HepG2 (cell line): ENCODE measurements around the gene MTF2. TPM values are rescaled to one million over a fixed set of nuclear protein-coding genes. Genes with fewer than 3 reads are reported as not detected.

ENCODE experiments used
- CBFB ChIP-seq: sonication (generic); formaldehyde crosslinking; IDR thresholded peaks from 2 replicates; pipeline ENCODE4 v1.4.0; 2020; ENCODE audit warnings: missing genetic modification reagents
- DMAP1 ChIP-seq: IDR thresholded peaks from 2 replicates; pipeline ENCODE4 v1.6.1; 2016
- FLYWCH1 ChIP-seq: sonication (generic); formaldehyde crosslinking; IDR thresholded peaks from 2 replicates; pipeline ENCODE4 v1.8.1; 2023; ENCODE audit warnings: mild to moderate bottlenecking, missing genetic modification reagents
- FOXC1 ChIP-seq: sonication (generic); formaldehyde crosslinking; IDR thresholded peaks from 2 replicates; pipeline ENCODE4 v1.8.0; 2022; ENCODE audit warnings: mild to moderate bottlenecking, missing genetic modification reagents, borderline replicate concordance
- GABPB1 ChIP-seq: IDR thresholded peaks from 2 replicates; pipeline ENCODE4 v1.6.1; 2016; ENCODE audit warnings: mild to moderate bottlenecking, missing genetic modification reagents, moderate library complexity, missing compliant biosample characterization
- GATAD1 ChIP-seq: IDR thresholded peaks from 2 replicates; pipeline ENCODE4 v1.6.1; 2016; ENCODE audit warnings: missing genetic modification reagents, missing compliant biosample characterization
- HHEX ChIP-seq: IDR thresholded peaks from 2 replicates; pipeline ENCODE4 v1.6.1; 2016; ENCODE audit warnings: control low read depth
- KDM5A ChIP-seq: fragments of 200-600 bp; sonication (generic); IDR thresholded peaks from 2 replicates; pipeline ENCODE4 v1.7.0; 2018; ENCODE audit warnings: antibody characterized with exemption, mild to moderate bottlenecking, low read length, borderline replicate concordance
- NAIF1 ChIP-seq: sonication (generic); formaldehyde crosslinking; IDR thresholded peaks from 2 replicates; pipeline ENCODE4 v1.5.0; 2020; ENCODE audit warnings: mild to moderate bottlenecking, missing genetic modification reagents, borderline replicate concordance
- ZEB1 ChIP-seq: IDR thresholded peaks from 2 replicates; pipeline ENCODE4 v1.6.1; 2012; ENCODE audit warnings: mild to moderate bottlenecking, low read depth, inconsistent platforms; ENCODE audit not compliant: insufficient replicate concordance
- ZNF101 ChIP-seq: sonication (generic); formaldehyde crosslinking; IDR thresholded peaks from 2 replicates; pipeline ENCODE4 v1.4.0; 2020; ENCODE audit warnings: mild to moderate bottlenecking, low read depth, missing genetic modification reagents, borderline replicate concordance
- ZNF180 ChIP-seq: sonication (generic); formaldehyde crosslinking; IDR thresholded peaks from 2 replicates; pipeline ENCODE4 v1.4.0; 2020; ENCODE audit warnings: low read depth, missing genetic modification reagents, borderline replicate concordance
- ZNF34 ChIP-seq: sonication (generic); formaldehyde crosslinking; IDR thresholded peaks from 2 replicates; pipeline ENCODE4 v1.4.0; 2020; ENCODE audit warnings: mild to moderate bottlenecking, missing genetic modification reagents, borderline replicate concordance
- ZNF430 ChIP-seq: sonication (generic); formaldehyde crosslinking; IDR thresholded peaks from 2 replicates; pipeline ENCODE4 v1.9.0; 2021; ENCODE audit warnings: mild to moderate bottlenecking, missing genetic modification reagents
- ZNF451 ChIP-seq: sonication (generic); formaldehyde crosslinking; IDR thresholded peaks from 2 replicates; pipeline ENCODE4 v1.5.0; 2020; ENCODE audit warnings: mild to moderate bottlenecking, missing genetic modification reagents
- ZNF737 ChIP-seq: sonication (generic); formaldehyde crosslinking; IDR thresholded peaks from 2 replicates; pipeline ENCODE4 v1.5.0; 2020; ENCODE audit warnings: missing genetic modification reagents, mild to moderate bottlenecking, borderline replicate concordance
- ZNF775 ChIP-seq: sonication (generic); formaldehyde crosslinking; IDR thresholded peaks from 2 replicates; pipeline ENCODE4 v1.4.0; 2020; ENCODE audit warnings: missing genetic modification reagents, mild to moderate bottlenecking, moderate library complexity, borderline replicate concordance
- ZSCAN30 ChIP-seq: sonication (generic); formaldehyde crosslinking; IDR thresholded peaks from 2 replicates; pipeline ENCODE4 v1.5.0; 2020; ENCODE audit warnings: mild to moderate bottlenecking, missing genetic modification reagents
- polyA plus RNA-seq, 8 experiments: library from polyadenylated mRNA; depleted of rRNA in 3 of 8; stranded (reverse) in 7 of 8; unstranded in 1 of 8; fragments of >200 nt; fragmentation: Illumina TruSeq in 4 of 8; extraction: Trizol in 4 of 8; gene quantifications; 2 replicates each; pipeline versions ENCODE4 v1.2.1 to v1.2.3, GENCODE V29; 2011 to 2016; ENCODE audit warnings: low read depth in 4 of 8, missing spikeins in 1 of 8, mixed read lengths in 1 of 8; ENCODE audit not compliant: insufficient read depth in 1 of 8
- total RNA-seq, 5 experiments: library from RNA; depleted of rRNA; stranded (reverse); fragments of >200 nt; fragmentation: Illumina TruSeq; extraction: Trizol; gene quantifications; 2 replicates each; pipeline ENCODE4 v1.2.3, GENCODE V29; 2016; ENCODE audit warnings: low read depth in 1 of 5
- TF ChIP-seq, protein P1 (sequence below): sonication (generic); formaldehyde crosslinking; IDR thresholded peaks from 2 replicates; pipeline ENCODE4 v1.4.0; 2020; ENCODE audit warnings: mild to moderate bottlenecking, missing genetic modification reagents
- TF ChIP-seq, protein P2 (sequence below): sonication (generic); formaldehyde crosslinking; conservative IDR thresholded peaks from 2 replicates; pipeline ENCODE4 v1.8.0; 2022; ENCODE audit warnings: low read depth, missing genetic modification reagents
- TF ChIP-seq, protein P3 (sequence below): sonication (generic); formaldehyde crosslinking; IDR thresholded peaks from 2 replicates; pipeline ENCODE4 v1.4.0; 2020; ENCODE audit warnings: missing genetic modification reagents, borderline replicate concordance

The MTF2 gene
- total and polyA plus RNA-seq, 2 of the 13 experiments (the other 11 are each of a cell fraction or from before 2014, with no cell fraction given): 48.7 to 53.9 TPM

DNA sequence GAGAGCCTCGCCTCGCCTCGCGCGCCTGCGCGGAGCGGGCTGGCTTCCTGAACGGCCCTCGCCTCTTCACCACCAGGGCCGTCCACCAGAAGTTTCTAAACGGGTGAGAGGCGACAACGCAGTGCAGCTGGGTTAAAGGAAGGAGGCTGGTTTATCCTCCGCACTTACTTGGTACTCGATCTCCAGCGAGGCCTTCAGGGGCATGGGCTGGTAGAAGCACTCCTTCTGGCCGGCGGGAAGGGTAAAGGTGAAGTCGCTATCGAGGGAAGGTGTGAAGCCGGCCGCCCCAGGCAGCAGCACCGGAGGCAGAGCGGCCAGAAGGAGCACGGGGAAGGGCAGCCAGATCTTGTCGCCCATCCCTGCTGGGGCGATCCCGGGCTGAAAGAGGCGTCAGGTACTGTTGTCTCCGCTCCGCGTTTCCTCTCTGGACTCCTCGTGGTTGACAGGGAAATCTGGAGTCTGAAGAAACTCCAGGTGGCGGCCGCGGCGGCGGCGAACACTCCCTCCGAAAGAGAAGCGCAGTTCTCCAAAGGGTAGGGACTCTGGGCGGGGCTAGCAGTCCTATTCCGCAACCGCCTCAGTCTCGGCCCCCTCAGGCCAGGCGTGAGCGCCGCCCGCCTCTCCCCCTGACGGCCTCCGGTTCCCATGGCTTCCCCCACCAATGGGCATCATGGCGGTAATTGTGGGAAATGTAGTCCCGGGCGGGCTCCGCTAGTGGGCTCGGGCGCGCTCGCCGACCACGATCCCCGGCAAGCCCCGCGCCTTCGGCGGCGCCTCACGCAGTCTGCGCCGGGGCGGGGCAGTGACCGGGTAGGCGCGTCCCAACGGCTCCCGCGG is 101.0 kb downstream of the MTF2 start, which contains the start of gene TMED5 (continued):
- TF ChIP-seq, protein P1, sequence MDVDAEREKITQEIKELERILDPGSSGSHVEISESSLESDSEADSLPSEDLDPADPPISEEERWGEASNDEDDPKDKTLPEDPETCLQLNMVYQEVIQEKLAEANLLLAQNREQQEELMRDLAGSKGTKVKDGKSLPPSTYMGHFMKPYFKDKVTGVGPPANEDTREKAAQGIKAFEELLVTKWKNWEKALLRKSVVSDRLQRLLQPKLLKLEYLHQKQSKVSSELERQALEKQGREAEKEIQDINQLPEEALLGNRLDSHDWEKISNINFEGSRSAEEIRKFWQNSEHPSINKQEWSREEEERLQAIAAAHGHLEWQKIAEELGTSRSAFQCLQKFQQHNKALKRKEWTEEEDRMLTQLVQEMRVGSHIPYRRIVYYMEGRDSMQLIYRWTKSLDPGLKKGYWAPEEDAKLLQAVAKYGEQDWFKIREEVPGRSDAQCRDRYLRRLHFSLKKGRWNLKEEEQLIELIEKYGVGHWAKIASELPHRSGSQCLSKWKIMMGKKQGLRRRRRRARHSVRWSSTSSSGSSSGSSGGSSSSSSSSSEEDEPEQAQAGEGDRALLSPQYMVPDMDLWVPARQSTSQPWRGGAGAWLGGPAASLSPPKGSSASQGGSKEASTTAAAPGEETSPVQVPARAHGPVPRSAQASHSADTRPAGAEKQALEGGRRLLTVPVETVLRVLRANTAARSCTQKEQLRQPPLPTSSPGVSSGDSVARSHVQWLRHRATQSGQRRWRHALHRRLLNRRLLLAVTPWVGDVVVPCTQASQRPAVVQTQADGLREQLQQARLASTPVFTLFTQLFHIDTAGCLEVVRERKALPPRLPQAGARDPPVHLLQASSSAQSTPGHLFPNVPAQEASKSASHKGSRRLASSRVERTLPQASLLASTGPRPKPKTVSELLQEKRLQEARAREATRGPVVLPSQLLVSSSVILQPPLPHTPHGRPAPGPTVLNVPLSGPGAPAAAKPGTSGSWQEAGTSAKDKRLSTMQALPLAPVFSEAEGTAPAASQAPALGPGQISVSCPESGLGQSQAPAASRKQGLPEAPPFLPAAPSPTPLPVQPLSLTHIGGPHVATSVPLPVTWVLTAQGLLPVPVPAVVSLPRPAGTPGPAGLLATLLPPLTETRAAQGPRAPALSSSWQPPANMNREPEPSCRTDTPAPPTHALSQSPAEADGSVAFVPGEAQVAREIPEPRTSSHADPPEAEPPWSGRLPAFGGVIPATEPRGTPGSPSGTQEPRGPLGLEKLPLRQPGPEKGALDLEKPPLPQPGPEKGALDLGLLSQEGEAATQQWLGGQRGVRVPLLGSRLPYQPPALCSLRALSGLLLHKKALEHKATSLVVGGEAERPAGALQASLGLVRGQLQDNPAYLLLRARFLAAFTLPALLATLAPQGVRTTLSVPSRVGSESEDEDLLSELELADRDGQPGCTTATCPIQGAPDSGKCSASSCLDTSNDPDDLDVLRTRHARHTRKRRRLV (CRISPR knock-in tag): peak; percentile 95
- TF ChIP-seq ZEB1 (peak; percentile 63), CBFB (CRISPR knock-in tag) (no peak; the same call in none of the 2 replicates), ZNF430 (peak; percentile 60), ZNF775 (CRISPR knock-in tag) (no peak; the same call in 1 of the 2 replicates), FLYWCH1 (no peak), ZNF451 (CRISPR knock-in tag) (peak; percentile 89), ZSCAN30 (CRISPR knock-in tag) (peak; percentile 91; the same call in 1 of the 2 replicates), GATAD1 (CRISPR knock-in tag) (peak; percentile 86), DMAP1 (CRISPR knock-in tag) (peak; percentile 72), ZNF180 (CRISPR knock-in tag) (no peak), ZNF737 (no peak; the same call in 1 of the 2 replicates), GABPB1 (CRISPR knock-in tag) (peak; percentile 90), ZNF101 (CRISPR knock-in tag) (no peak), FOXC1 (peak; percentile 59), NAIF1 (CRISPR knock-in tag) (peak; percentile 84), ZNF34 (CRISPR knock-in tag) (no peak), HHEX (CRISPR knock-in tag) (no peak), KDM5A (no peak; the same call in 1 of the 2 replicates)
- TF ChIP-seq, protein P2, sequence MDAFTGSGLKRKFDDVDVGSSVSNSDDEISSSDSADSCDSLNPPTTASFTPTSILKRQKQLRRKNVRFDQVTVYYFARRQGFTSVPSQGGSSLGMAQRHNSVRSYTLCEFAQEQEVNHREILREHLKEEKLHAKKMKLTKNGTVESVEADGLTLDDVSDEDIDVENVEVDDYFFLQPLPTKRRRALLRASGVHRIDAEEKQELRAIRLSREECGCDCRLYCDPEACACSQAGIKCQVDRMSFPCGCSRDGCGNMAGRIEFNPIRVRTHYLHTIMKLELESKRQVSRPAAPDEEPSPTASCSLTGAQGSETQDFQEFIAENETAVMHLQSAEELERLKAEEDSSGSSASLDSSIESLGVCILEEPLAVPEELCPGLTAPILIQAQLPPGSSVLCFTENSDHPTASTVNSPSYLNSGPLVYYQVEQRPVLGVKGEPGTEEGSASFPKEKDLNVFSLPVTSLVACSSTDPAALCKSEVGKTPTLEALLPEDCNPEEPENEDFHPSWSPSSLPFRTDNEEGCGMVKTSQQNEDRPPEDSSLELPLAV (CRISPR knock-in tag): no peak
- TF ChIP-seq, protein P3, sequence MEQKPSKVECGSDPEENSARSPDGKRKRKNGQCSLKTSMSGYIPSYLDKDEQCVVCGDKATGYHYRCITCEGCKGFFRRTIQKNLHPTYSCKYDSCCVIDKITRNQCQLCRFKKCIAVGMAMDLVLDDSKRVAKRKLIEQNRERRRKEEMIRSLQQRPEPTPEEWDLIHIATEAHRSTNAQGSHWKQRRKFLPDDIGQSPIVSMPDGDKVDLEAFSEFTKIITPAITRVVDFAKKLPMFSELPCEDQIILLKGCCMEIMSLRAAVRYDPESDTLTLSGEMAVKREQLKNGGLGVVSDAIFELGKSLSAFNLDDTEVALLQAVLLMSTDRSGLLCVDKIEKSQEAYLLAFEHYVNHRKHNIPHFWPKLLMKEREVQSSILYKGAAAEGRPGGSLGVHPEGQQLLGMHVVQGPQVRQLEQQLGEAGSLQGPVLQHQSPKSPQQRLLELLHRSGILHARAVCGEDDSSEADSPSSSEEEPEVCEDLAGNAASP (CRISPR knock-in tag): no peak; the same call in none of the 2 replicates
